ENCODE results near the gene PDLIM3. TPM values are rescaled to one million over a fixed set of nuclear protein-coding genes. Genes with fewer than 3 reads are reported as not detected.
"Not testable (repeated sequence)": the region's sequence is repeated elsewhere in the genome, so short reads cannot be mapped to it uniquely, and the experiment has no call there.

PDLIM3 gene
- total RNA-seq, 1 donor from 2014 or later = 63.0 TPM

GRCh38 chr4:185564349-185564748 lies 29.0 kb upstream of the PDLIM3 start:
- DNase-seq (ENCODE audit: low spot score) = no peak
- peaks cover 43% of the 10 kb centered on the region for H3K4me1 Mint-ChIP-seq (ENCODE audit: low read depth)
- H3K27me3 Mint-ChIP-seq (ENCODE audit: low read depth) = no peaks in the 10 kb centered on the region
- no peak for TF ChIP-seq CTCF (IDR thresholded peaks at IDR 0.05)
- H3K9me3 Mint-ChIP-seq (ENCODE audit: low read depth) = peaks cover 2% of the 10 kb centered on the region
- no peaks in the 10 kb centered on the region for H3K36me3 Mint-ChIP-seq (ENCODE audit: low read depth)
- H3K27ac Mint-ChIP-seq (ENCODE audit: unreplicated experiment) = no peak overlapping the region
- H3K4me3 Mint-ChIP-seq (ENCODE audit: unreplicated experiment) = no peak overlapping the region

GRCh38 chr4:185562531-185562930 lies 27.2 kb upstream of the PDLIM3 start:
- Mint-ChIP-seq H3K4me1 (ENCODE audit: low read depth) (peaks cover 38% of the 10 kb centered on the region), H3K4me3 (ENCODE audit: unreplicated experiment) (no peak overlapping the region), H3K9me3 (ENCODE audit: low read depth) (peaks cover 2% of the 10 kb centered on the region), H3K27ac (ENCODE audit: unreplicated experiment) (no peak overlapping the region), H3K27me3 (ENCODE audit: low read depth) (no peaks in the 10 kb centered on the region), H3K36me3 (ENCODE audit: low read depth) (no peaks in the 10 kb centered on the region)
- TF ChIP-seq CTCF (IDR thresholded peaks at IDR 0.05) = no peak
- no peak for DNase-seq (ENCODE audit: low spot score)

GRCh38 chr4:185560316-185560715 lies 25.0 kb upstream of the PDLIM3 start:
- peaks cover 16% of the 10 kb centered on the region for H3K9me3 Mint-ChIP-seq (ENCODE audit: low read depth)
- DNase-seq (ENCODE audit: low spot score) = no peak
- H3K27ac Mint-ChIP-seq (ENCODE audit: unreplicated experiment) = peak overlapping the region; percentile 96
- TF ChIP-seq CTCF (IDR thresholded peaks at IDR 0.05) = no peak
- H3K27me3 Mint-ChIP-seq (ENCODE audit: low read depth) = no peaks in the 10 kb centered on the region
- no peak overlapping the region for H3K4me3 Mint-ChIP-seq (ENCODE audit: unreplicated experiment)
- H3K4me1 Mint-ChIP-seq (ENCODE audit: low read depth) = peaks cover 19% of the 10 kb centered on the region
- peaks cover 4% of the 10 kb centered on the region for H3K36me3 Mint-ChIP-seq (ENCODE audit: low read depth)

GRCh38 chr4:185559915-185560281 lies 24.6 kb upstream of the PDLIM3 start:
- no peaks in the 10 kb centered on the region for H3K27me3 Mint-ChIP-seq (ENCODE audit: low read depth)
- H3K36me3 Mint-ChIP-seq (ENCODE audit: low read depth) = peaks cover 4% of the 10 kb centered on the region
- H3K4me1 Mint-ChIP-seq (ENCODE audit: low read depth) = peaks cover 19% of the 10 kb centered on the region
- H3K9me3 Mint-ChIP-seq (ENCODE audit: low read depth) = peaks cover 16% of the 10 kb centered on the region
- no peak for DNase-seq (ENCODE audit: low spot score)
- peak overlapping the region; percentile 96 for H3K27ac Mint-ChIP-seq (ENCODE audit: unreplicated experiment)
- no peak overlapping the region for H3K4me3 Mint-ChIP-seq (ENCODE audit: unreplicated experiment)
- no peak for TF ChIP-seq CTCF (IDR thresholded peaks at IDR 0.05)

GRCh38 chr4:185559251-185559914 lies 24.1 kb upstream of the PDLIM3 start:
- Mint-ChIP-seq H3K27ac (ENCODE audit: unreplicated experiment) (peak overlapping the region; percentile 96), H3K4me1 (ENCODE audit: low read depth) (peaks cover 19% of the 10 kb centered on the region), H3K9me3 (ENCODE audit: low read depth) (peaks cover 13% of the 10 kb centered on the region)
- H3K36me3 Mint-ChIP-seq (ENCODE audit: low read depth); H3K27me3 Mint-ChIP-seq (ENCODE audit: low read depth); DNase-seq (ENCODE audit: low spot score); H3K4me3 Mint-ChIP-seq (ENCODE audit: unreplicated experiment): not testable (repeated sequence)
